Panc1 (cell line): ENCODE results near the gene LMF1. TPM values are rescaled to one million over a fixed set of nuclear protein-coding genes. Genes with fewer than 3 reads are reported as not detected.
"Not testable (repeated sequence)": the region's sequence is repeated elsewhere in the genome, so short reads cannot be mapped to it uniquely, and the experiment has no call there.

Source experiments
- ATAC-seq: fragments of 200-7000 bp; cut with Tn5 transposase; 2 replicates; pipeline ENCODE4 v1.9.1; 2020; ENCODE audit warnings: mild to moderate bottlenecking, moderate library complexity
- BruUV-seq: library from RNA; stranded (reverse); fragments of 400-500 nt; replicated peaks from 2 replicates; lab custom pipeline; 2021; lab: Mats Ljungman, UMichigan
- CTCF ChIA-PET: fragments of 300-600 bp; sonication (Branson Sonifier 250); formaldehyde crosslinking; loops from one replicate; lab custom pipeline; 2022; ENCODE audit warnings: antibody characterized with exemption; lab: Charles Lee
- POLR2A ChIA-PET: fragments of 300-600 bp; sonication (Branson Sonifier 250); formaldehyde crosslinking; loops from one replicate; lab custom pipeline; 2022; ENCODE audit warnings: antibody characterized with exemption; lab: Charles Lee
- DNase-seq: peaks from one replicate; pipeline ENCODE4 v3.0.0-alpha.2; 2010; ENCODE audit warnings: low read depth, low spot score
- H3K27ac ChIP-seq: 2 replicates; pipeline ENCODE4 v1.5.1; 2011; ENCODE audit warnings: mild to moderate bottlenecking, low read length, inconsistent platforms
- H3K27me3 ChIP-seq: fragments of 200-500 bp; sonication (Bioruptor generic); 2 replicates; pipeline ENCODE4 v1.6.0; 2014; ENCODE audit warnings: low read length, inconsistent platforms; ENCODE audit not compliant: control insufficient read depth, insufficient read depth
- H3K36me3 ChIP-seq: fragments of 200-500 bp; sonication (Bioruptor generic); 2 replicates; pipeline ENCODE4 v1.5.1; 2014; ENCODE audit warnings: inconsistent platforms, mild to moderate bottlenecking, low read length, moderate library complexity; ENCODE audit not compliant: control insufficient read depth, insufficient read depth
- H3K4me1 ChIP-seq: 2 replicates; pipeline ENCODE4 v1.5.1; 2011; ENCODE audit warnings: inconsistent platforms, mild to moderate bottlenecking, low read length, moderate library complexity; ENCODE audit not compliant: control insufficient read depth, insufficient read depth
- H3K4me3 ChIP-seq, 2 experiments: 2 replicates each; pipeline ENCODE4 v1.5.1; 2011 to 2012; ENCODE audit warnings: low read depth in 2 of 2, low read length in 2 of 2, mild to moderate bottlenecking in 2 of 2, inconsistent platforms in 1 of 2, moderate library complexity in 1 of 2
- H3K9me3 ChIP-seq: fragments of 200-500 bp; sonication (Bioruptor generic); 2 replicates; pipeline ENCODE4 v1.5.1; 2014; ENCODE audit warnings: low read depth, mild to moderate bottlenecking, inconsistent platforms, low read length, moderate library complexity; ENCODE audit not compliant: control insufficient read depth, insufficient read depth
- POLR2AphosphoS5 ChIP-seq: IDR thresholded peaks from 2 replicates; pipeline ENCODE4 v1.6.1; 2012; ENCODE audit warnings: mild to moderate bottlenecking, low read depth, low read length, moderate library complexity
- SIN3A ChIP-seq: IDR thresholded peaks from 2 replicates; pipeline ENCODE4 v1.6.1; 2012; ENCODE audit warnings: low read depth, mild to moderate bottlenecking, low read length, moderate library complexity, borderline replicate concordance; ENCODE audit not compliant: insufficient read depth
- TCF7L2 ChIP-seq: IDR thresholded peaks from 2 replicates; pipeline ENCODE4 v1.6.1; 2011; ENCODE audit warnings: mild to moderate bottlenecking, low read depth, low read length, inconsistent platforms
- in situ Hi-C: cut with HindIII; loops from 2 replicates; pipeline ENCODE4 v1.10.0; 2016; ENCODE audit warnings: low sequenced_read_pairs, low pct_unique_long_range_greater_than_20kb
- intact Hi-C: fragments of 100-400 bp; cut with micrococcal nuclease; formaldehyde crosslinking; loops from one replicate; pipeline ENCODE4 v1.10.0; 2022; ENCODE audit not compliant: unreplicated experiment
- total RNA-seq: library from RNA; stranded (reverse); gene quantifications from one replicate; pipeline ENCODE4 v1.2.1, GENCODE V29; 2021; ENCODE audit not compliant: unreplicated experiment
- TF ChIP-seq, protein P1 (sequence below), 2 experiments: IDR thresholded peaks; 2 replicates each; pipeline ENCODE4 v1.6.1; 2011 to 2012; ENCODE audit warnings: low read depth in 2 of 2, control low read depth in 1 of 2, low read length in 1 of 2, mild to moderate bottlenecking in 1 of 2, moderate library complexity in 1 of 2; ENCODE audit not compliant: insufficient read depth in 1 of 2
- TF ChIP-seq, protein P2 (sequence below): fragments of 450-650 bp; IDR thresholded peaks from 2 replicates; pipeline ENCODE4 v1.5.1; 2017; ENCODE audit warnings: mild to moderate bottlenecking

The LMF1 gene
- total RNA-seq, 1 experiment from 2014 or later, result 24.3 TPM

DNA sequence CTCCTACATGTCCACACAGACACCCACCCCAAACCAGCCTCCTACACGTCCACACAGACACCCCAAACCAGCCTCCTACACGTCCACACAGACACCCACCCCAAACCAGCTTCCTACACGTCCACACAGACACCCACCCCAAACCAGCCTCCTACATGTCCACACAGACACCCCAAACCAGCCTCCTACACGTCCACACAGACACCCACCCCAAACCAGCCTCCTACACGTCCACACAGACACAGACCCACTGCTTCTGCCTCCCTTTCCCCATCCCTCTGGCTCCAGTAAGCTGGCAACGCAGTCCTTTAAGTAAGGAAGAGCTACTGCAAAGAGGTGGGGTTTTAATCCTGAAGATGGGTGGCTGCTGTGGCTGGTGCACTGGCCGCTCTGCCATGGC, 17.0 kb downstream of the LMF1 start:
- BruUV-seq, DNase-seq, POLR2A ChIA-PET, intact Hi-C loops, in situ Hi-C loops, H3K27me3 ChIP-seq, CTCF ChIA-PET, H3K4me1 ChIP-seq, H3K27ac ChIP-seq, ATAC-seq, H3K4me3 ChIP-seq, H3K36me3 ChIP-seq, H3K9me3 ChIP-seq: not testable (repeated sequence)

GRCh38 chr16:952321-952720, 18.5 kb downstream of the LMF1 start:
- intact Hi-C loops, result no loop called here
- DNase-seq (no peak), ATAC-seq (peak; percentile 74)
- in situ Hi-C loops, result no loop called here
- Histone ChIP-seq H3K4me1 (no peaks in the 10 kb centered on the region), H3K36me3 (no peaks in the 10 kb centered on the region), H3K27me3 (no peaks in the 10 kb centered on the region), H3K9me3 (no peaks in the 10 kb centered on the region), H3K4me3 (no peak overlapping the region), H3K27ac (no peak overlapping the region)
- BruUV-seq, result no TSS peak
- ChIA-PET POLR2A (no interaction called here), CTCF (no interaction called here)
- TF ChIP-seq, protein P1, sequence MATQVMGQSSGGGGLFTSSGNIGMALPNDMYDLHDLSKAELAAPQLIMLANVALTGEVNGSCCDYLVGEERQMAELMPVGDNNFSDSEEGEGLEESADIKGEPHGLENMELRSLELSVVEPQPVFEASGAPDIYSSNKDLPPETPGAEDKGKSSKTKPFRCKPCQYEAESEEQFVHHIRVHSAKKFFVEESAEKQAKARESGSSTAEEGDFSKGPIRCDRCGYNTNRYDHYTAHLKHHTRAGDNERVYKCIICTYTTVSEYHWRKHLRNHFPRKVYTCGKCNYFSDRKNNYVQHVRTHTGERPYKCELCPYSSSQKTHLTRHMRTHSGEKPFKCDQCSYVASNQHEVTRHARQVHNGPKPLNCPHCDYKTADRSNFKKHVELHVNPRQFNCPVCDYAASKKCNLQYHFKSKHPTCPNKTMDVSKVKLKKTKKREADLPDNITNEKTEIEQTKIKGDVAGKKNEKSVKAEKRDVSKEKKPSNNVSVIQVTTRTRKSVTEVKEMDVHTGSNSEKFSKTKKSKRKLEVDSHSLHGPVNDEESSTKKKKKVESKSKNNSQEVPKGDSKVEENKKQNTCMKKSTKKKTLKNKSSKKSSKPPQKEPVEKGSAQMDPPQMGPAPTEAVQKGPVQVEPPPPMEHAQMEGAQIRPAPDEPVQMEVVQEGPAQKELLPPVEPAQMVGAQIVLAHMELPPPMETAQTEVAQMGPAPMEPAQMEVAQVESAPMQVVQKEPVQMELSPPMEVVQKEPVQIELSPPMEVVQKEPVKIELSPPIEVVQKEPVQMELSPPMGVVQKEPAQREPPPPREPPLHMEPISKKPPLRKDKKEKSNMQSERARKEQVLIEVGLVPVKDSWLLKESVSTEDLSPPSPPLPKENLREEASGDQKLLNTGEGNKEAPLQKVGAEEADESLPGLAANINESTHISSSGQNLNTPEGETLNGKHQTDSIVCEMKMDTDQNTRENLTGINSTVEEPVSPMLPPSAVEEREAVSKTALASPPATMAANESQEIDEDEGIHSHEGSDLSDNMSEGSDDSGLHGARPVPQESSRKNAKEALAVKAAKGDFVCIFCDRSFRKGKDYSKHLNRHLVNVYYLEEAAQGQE (IDR thresholded peaks at IDR 0.05; ENCODE audit: insufficient read depth in 1 of 2, low read depth in 2 of 2, low read length in 1 of 2), result no peak
- no peak for TF ChIP-seq SIN3A
- no peak for TF ChIP-seq TCF7L2
- TF ChIP-seq POLR2AphosphoS5, result no peak
- TF ChIP-seq, protein P2, sequence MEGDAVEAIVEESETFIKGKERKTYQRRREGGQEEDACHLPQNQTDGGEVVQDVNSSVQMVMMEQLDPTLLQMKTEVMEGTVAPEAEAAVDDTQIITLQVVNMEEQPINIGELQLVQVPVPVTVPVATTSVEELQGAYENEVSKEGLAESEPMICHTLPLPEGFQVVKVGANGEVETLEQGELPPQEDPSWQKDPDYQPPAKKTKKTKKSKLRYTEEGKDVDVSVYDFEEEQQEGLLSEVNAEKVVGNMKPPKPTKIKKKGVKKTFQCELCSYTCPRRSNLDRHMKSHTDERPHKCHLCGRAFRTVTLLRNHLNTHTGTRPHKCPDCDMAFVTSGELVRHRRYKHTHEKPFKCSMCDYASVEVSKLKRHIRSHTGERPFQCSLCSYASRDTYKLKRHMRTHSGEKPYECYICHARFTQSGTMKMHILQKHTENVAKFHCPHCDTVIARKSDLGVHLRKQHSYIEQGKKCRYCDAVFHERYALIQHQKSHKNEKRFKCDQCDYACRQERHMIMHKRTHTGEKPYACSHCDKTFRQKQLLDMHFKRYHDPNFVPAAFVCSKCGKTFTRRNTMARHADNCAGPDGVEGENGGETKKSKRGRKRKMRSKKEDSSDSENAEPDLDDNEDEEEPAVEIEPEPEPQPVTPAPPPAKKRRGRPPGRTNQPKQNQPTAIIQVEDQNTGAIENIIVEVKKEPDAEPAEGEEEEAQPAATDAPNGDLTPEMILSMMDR, result no peak

- in situ Hi-C loops (no loop called here), intact Hi-C loops (no loop called here)
- no peaks in the 10 kb centered on the region for H3K36me3 ChIP-seq
- POLR2A ChIA-PET, result interaction anchor here (0.6 kb wide), 1 partner anchor 128 kb away, joined by 8 read pairs; no protein-coding TSS in a partner anchor
- DNase-seq (no peak), ATAC-seq (peak; percentile 58)
- CTCF ChIA-PET, result no interaction called here
- H3K27ac ChIP-seq, result no peak overlapping the region
- no peaks in the 10 kb centered on the region for H3K4me1 ChIP-seq
- TF ChIP-seq TCF7L2 (no peak), POLR2AphosphoS5 (no peak), SIN3A (no peak)
- TF ChIP-seq, protein P2, result no peak
- TF ChIP-seq, protein P1 (IDR thresholded peaks at IDR 0.05; ENCODE audit: insufficient read depth in 1 of 2, low read depth in 2 of 2, low read length in 1 of 2), result no peak
- no TSS peak for BruUV-seq
- no peaks in the 10 kb centered on the region for H3K27me3 ChIP-seq
- H3K4me3 ChIP-seq, result no peak overlapping the region
- no peaks in the 10 kb centered on the region for H3K9me3 ChIP-seq
These were observed 19.0 kb downstream of the LMF1 start for GRCh38 chr16:951660-952301.
